ENCODE measurements around the gene TRIM63. TPM values are rescaled to one million over a fixed set of nuclear protein-coding genes. Genes with fewer than 3 reads are reported as not detected.
A peak's percentile ranks its signal among the peaks of the same experiment; 100 is the strongest.
"Not testable (repeated sequence)": the region's sequence is repeated elsewhere in the genome, so short reads cannot be mapped to it uniquely, and the experiment has no call there.

TRIM63 gene
- polyA plus RNA-seq: under 1 TPM in 1 of 3 donors, not detected in 2; 0.14 TPM

DNA sequence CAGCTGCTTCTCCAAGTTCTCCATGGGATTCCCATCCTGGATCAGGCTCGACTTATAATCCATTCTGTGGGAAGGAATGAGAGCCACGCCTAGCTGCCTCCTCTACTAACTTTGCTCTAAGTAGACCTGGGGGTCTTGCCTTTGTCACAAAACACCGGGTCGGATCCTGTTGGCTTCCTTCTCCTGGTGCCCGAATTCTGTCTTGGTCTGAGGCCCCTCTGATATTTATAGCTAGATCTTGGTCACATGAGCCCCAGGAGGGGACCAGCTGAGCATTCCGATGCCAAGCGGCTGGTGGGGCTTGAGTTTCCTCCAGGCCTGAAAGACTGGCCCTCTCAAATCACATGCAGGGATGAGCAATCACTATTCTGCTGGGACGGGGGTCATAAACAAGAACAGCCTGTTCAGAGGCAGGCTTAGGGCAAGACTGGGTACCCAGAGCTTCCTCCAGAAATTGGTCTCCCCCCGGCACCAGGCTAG, at the start of gene TRIM63:
TSS of gene TRIM63 (minus strand) at position 199 of the 480 bp plus-strand sequence. CDS start at position 63, 136 bp downstream.
- Mint-ChIP-seq H3K27me3 (ENCODE audit: low read depth in 3 of 3) (peaks cover 0 to 24% (median 7%) of the 10 kb centered on the region in 3 donors), H3K4me1 (no peaks in the 10 kb centered on the region), H3K4me3 (no peak within 1 kb of the TSS), H3K27ac (no peak within 1 kb of the TSS), H3K9me3 (no peaks in the 10 kb centered on the region), H3K36me3 (no peaks in the 10 kb centered on the region)
- no peak for DNase-seq

DNA sequence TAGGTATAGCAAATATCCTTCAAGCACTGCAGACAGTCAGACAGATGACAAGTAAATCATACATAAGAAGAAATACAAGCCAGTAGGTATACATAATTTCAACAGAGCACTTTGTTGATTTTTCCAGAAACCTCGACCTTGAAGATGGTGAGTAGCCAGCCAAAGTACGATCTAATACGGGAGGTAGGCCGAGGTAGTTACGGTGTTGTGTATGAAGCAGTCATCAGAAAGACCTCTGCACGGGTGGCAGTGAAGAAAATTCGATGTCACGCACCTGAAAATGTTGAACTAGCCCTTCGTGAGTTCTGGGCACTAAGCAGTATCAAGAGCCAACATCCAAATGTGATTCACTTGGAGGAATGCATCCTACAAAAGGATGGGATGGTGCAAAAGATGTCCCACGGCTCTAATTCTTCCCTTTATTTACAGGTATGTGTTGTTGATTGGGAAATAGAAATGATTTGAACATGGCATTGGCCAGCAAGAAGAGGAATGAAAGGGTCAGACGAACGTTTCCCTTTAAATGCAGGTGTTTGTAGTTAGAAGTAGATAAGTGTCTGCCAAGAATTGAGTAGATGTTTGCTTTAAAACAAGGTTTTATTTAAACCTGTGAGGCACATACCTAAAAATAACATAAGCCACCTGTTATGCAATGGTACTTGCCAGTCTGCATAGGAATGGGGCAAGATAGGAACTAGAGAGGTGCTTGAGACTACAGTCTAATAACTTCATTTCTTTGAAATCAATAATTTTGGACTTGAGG, 46.9 kb upstream of the TRIM63 start:
- Mint-ChIP-seq H3K4me1 (peaks cover 16 to 23% of the 10 kb centered on the region in 2 donors), H3K4me3 (peak overlapping the region in 2 of 5 donors; percentile 11 to 42), H3K27ac (no peak overlapping the region), H3K27me3 (ENCODE audit: low read depth in 3 of 3) (peaks cover 2 to 13% (median 10%) of the 10 kb centered on the region in 3 donors), H3K9me3 (no peaks in the 10 kb centered on the region), H3K36me3 (peaks cover 15 to 20% (median 16%) of the 10 kb centered on the region in 3 donors)
- no peak for DNase-seq

DNA sequence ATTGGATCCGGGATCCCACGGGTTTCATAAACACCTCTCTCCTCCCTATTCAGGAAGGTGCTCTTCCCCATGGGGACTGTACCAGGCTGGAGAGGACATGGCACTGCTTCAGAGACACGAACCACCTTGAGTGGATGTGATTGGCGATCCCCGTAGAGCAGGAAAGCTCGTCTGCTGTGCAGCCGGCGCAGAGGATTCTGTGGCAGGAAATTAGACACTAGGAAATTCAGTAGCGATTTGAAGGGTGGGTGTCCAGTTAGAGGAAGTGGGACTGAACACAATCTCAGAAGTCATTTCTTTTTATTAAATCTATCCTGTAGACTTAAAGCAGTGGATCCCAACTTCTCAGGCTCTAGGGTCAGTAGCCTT, 45.0 kb upstream of the TRIM63 start:
- Mint-ChIP-seq H3K4me1 (peaks cover 16 to 23% of the 10 kb centered on the region in 2 donors), H3K27me3 (ENCODE audit: low read depth in 3 of 3) (peaks cover 2 to 15% (median 13%) of the 10 kb centered on the region in 3 donors), H3K36me3 (peaks cover 2 to 11% (median 8%) of the 10 kb centered on the region in 3 donors), H3K9me3 (no peaks in the 10 kb centered on the region), H3K4me3 (peak overlapping the region; percentile 86 to 93 (median 90)), H3K27ac (peak overlapping the region; percentile 72 to 91 (median 86))
- DNase-seq: no peak

DNA sequence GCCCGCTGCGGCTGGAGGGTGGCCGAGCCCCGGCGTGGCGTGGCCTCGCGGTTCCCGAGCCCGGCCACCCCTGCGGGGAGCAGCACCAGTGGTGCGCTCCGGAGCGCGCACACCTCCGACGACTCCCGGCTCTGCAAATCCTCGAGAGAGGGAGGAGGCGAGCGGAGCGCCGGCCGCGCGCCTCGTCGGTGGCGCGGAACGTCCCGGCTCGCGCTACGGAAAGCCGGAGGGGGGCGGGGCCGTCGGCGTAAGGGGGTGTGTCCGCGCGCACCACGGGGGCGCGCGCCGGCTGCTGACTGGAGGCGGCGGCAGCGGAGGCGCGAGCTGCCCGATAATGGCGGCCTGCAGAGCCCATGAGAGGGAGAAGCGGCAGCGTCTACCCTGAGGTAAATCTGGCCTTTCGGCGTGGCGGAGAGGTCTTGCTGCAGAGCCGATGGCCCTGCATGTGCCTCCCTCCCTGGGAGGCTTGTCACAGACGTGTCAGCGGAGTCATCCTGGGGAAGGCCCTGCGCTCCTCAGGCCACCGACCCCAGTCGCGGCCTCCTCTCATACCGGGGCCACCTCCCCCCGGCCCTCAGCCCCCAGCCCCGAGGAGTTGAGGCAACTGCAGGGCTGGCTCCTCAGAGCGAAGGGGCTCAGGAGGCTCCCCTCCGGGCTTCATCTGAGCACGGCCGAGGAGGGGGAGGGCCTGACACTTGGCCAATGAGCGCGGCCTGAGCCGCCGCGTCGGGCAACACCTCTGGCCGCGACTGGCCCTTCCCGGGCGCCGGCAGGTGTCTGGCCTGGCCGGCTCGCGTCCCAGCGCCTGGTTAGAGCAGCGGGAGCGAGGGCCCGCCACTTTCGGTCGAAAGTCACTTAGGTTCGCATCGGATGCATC, 44.3 kb upstream of the TRIM63 start, which contains the start of gene PDIK1L:
TSS of gene PDIK1L (plus strand) at position 295 of the 877 bp plus-strand sequence. CDS start 2,485 bp downstream, outside the sequence.
- peak within 1 kb of the TSS; percentile 84 to 94 (median 90) for H3K27ac Mint-ChIP-seq
- peak; percentile 90 to 93 (median 92) for DNase-seq
- H3K4me3 Mint-ChIP-seq: peak within 1 kb of the TSS; percentile 92 to 94 (median 93)

DNA sequence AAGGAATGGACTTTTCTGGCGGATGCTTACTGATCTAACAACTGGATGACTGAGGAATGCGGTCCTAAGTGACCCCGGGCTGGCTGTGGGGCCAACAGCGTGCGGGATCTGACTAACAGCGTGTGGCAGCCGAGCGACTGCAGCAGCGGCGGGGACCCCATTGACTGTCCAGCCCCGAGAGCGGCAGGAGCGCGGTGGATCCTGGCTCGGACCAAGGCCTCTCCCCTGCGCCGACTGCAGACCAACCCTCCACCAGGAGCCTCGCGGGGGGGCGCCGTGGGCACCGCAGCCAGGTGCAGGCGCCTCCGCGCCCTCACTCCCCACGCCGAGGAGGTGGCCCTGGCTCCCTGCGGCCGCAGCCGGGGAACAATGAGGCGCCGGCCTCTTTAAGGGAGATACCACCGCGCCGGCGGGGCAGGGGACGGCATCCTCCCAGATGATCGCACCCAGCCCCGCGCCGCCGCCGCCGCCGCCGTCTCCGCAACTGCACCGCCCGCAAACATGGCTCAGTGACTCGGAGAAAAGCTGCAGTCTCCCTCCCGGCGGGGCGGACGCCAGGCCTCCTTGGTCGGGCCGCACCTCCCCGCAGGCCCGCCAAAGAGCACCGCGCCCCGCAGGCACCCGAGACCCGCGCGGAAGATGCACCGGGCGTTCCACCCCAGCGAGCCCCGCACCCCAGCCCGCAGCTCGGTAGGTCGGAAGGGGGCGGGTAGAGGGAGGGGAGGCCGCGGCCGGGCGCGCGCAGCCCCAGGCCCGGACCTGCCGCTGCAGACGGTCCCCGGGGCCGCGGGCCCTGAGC, 43.5 kb upstream of the TRIM63 start:
- DNase-seq: peak; percentile 73 to 75 (median 74)
- Mint-ChIP-seq H3K36me3 (peaks cover 0 to 9% (median 5%) of the 10 kb centered on the region in 3 donors), H3K27me3 (ENCODE audit: low read depth in 3 of 3) (peaks cover 2 to 15% (median 13%) of the 10 kb centered on the region in 3 donors), H3K9me3 (no peaks in the 10 kb centered on the region), H3K27ac (peak overlapping the region; percentile 72 to 93 (median 84)), H3K4me3 (peak overlapping the region; percentile 87 to 93 (median 90)), H3K4me1 (peaks cover 16 to 23% of the 10 kb centered on the region in 2 donors)

More for the DNA sequence above, 44.3 kb upstream of the TRIM63 start, which contains the start of gene PDIK1L:
- H3K9me3 Mint-ChIP-seq: no peaks in the 10 kb centered on the region
- peaks cover 0 to 9% (median 5%) of the 10 kb centered on the region in 3 donors for H3K36me3 Mint-ChIP-seq
- H3K4me1 Mint-ChIP-seq: peaks cover 16 to 23% of the 10 kb centered on the region in 2 donors
- H3K27me3 Mint-ChIP-seq (ENCODE audit: low read depth in 3 of 3): peaks cover 2 to 15% (median 13%) of the 10 kb centered on the region in 3 donors

DNA sequence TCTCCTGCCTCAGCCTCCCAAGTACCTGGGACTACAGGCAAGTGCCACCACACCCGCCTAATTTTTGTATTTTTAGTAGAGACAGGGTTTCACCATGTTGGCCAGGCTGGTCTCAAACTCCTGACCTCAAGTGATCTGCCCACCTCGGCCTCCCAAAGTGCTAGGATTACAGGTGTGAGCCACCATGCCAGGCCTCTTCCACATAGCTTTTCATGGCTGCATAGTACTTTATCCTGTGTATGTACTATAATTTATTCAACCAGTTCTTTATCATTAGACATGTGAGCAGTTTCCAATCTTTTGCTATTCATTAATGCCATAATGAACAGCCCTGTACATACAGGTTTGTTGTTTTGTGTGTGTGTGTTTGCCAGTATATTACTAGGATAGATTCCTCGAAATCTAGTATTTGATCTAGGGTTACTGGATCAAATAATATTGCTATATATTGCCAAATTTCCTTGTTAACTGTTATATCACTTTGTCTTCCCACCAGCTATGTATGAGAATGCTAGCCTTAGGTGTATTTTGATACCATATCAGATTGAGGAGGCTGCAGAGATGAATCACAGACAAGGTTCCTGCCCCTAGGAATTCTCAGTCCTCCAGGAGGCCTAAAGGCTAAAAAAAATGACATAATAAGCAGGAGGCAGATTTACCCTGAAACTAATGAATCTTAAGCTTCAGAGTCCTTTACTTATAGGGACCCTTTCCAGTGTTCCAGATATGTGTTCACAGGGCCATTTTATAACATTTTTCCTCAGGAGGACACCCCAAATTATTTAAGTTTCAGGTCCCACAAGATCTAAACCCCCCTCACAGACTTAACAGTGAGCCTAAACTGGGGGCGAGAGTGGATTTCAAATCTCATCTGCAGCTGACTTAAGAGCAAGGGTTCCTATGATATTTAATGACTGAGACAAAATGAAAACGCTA, 42.1 kb upstream of the TRIM63 start:
- Mint-ChIP-seq H3K4me3 (peak overlapping the region; percentile 87 to 93 (median 90)), H3K9me3 (no peaks in the 10 kb centered on the region)

DNA sequence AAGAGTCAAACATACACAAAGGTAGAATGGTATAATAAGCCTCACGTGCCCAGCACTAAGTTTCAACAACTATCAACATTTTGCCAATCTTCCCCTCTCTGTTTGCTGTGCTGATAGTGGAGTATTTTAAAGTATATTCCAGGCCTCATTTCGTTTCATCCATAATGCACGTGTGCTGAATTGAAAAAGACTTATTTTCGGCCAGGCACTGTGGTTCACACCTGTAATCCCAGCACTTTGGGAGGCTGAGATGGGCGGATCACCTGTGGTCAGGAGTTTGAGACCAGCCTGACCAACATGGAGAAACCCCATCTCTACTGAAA, 37.8 kb upstream of the TRIM63 start:
- H3K4me1 Mint-ChIP-seq; H3K27me3 Mint-ChIP-seq (ENCODE audit: low read depth in 3 of 3); H3K27ac Mint-ChIP-seq; DNase-seq; H3K36me3 Mint-ChIP-seq; H3K4me3 Mint-ChIP-seq; H3K9me3 Mint-ChIP-seq: not testable (repeated sequence)

More for the DNA sequence above, 42.1 kb upstream of the TRIM63 start:
- Mint-ChIP-seq H3K4me1 (peaks cover 16 to 23% of the 10 kb centered on the region in 2 donors), H3K27me3 (ENCODE audit: low read depth in 3 of 3) (peaks cover 2 to 20% (median 13%) of the 10 kb centered on the region in 3 donors), H3K27ac (peak overlapping the region in 5 of 6 donors; percentile 28 to 93 (median 85)), H3K36me3 (peaks cover 0 to 4% (median 3%) of the 10 kb centered on the region in 3 donors)
- no peak for DNase-seq

DNA sequence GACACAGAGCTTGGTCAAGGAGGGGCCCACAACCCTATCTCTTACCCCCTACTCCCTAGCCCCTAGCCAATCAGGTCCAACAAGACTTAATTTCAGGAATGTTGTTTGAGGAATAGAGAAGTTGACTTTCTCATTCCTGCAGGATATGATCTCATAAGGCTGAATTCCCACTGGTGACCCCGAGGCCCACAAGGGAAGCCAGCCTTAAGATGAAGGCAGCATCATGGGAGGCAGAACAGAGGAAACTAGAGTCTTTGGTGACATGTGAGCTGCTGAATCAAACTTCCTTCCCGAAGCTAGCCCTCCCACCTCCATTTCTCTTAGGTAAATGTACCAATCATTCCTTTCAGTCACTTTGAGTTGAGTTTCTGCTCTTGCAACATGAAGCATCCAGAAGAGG, 35.1 kb upstream of the TRIM63 start:
- Mint-ChIP-seq H3K9me3 (no peaks in the 10 kb centered on the region), H3K27ac (no peak overlapping the region), H3K27me3 (ENCODE audit: low read depth in 3 of 3) (peaks cover 0 to 9% (median 6%) of the 10 kb centered on the region in 3 donors), H3K4me3 (no peak overlapping the region), H3K36me3 (no peaks in the 10 kb centered on the region), H3K4me1 (no peaks in the 10 kb centered on the region)
- no peak for DNase-seq

DNA sequence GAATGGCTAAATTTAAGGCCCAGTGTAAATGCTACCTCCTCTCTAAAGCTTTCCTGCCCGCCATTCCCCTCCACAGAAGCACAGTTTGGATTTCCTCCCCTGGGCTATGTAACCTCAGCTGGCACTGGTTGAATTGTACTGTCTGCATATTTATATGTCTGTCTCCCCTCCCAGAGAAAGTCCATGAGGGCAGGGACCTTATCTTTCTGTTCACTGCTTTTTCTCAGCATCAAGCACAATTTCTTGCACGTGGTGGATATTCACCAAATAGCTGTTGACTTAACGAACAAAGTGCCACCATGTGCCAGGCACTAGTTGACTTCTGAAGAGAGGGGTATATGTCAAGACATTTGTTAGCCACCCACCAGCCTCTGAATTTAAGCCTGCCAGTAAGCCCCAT, 34.7 kb upstream of the TRIM63 start:
- no peaks in the 10 kb centered on the region for H3K4me1 Mint-ChIP-seq
- H3K36me3 Mint-ChIP-seq: no peaks in the 10 kb centered on the region
- no peaks in the 10 kb centered on the region for H3K9me3 Mint-ChIP-seq
- no peak overlapping the region for H3K4me3 Mint-ChIP-seq
- no peak for DNase-seq
- no peak overlapping the region for H3K27ac Mint-ChIP-seq
- H3K27me3 Mint-ChIP-seq (ENCODE audit: low read depth in 3 of 3): peaks cover 0 to 9% (median 6%) of the 10 kb centered on the region in 3 donors

DNA sequence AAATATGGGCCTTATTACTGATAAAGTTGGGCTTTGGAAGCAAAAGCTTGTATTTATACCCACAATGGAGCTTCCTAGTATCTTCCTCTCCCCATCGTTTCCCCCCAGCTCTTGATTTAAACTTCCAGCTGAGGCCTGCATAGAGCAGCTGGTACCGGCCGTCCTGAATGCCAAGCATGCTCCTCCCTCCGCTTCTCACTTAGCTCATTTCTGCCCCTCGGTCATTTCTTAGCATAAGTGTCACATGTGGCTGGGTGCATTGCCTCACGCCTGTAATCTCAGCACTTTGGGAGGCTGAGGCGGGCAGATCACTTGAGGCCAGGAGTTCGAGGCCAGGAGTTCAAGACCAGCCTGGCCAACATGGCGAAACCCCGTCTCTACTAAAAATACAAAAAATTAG, 32.8 kb upstream of the TRIM63 start:
- not testable (repeated sequence) for DNase-seq; H3K27ac Mint-ChIP-seq; H3K36me3 Mint-ChIP-seq; H3K27me3 Mint-ChIP-seq (ENCODE audit: low read depth in 3 of 3); H3K4me1 Mint-ChIP-seq; H3K4me3 Mint-ChIP-seq; H3K9me3 Mint-ChIP-seq

DNA sequence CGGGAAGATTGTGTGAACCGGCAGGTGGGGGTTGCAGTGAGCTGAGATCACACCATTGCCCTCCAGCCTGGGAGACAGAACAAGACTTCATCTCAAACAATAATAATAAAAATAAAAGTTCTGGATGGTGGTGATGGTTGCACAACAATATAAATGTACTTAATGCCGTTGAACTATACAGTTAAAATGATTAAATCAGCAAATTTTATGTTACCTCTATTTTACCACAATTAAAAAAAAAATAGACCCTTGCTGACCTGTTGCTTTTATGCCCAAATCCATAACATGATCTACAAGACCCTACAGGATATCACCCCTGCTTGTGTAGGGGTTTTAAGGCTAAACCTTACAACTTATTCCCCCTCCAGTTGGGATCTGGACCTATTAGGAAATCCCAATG, 32.4 kb upstream of the TRIM63 start:
- H3K9me3 Mint-ChIP-seq: no peaks in the 10 kb centered on the region
- no peak overlapping the region for H3K4me3 Mint-ChIP-seq
- DNase-seq: no peak
- no peaks in the 10 kb centered on the region for H3K4me1 Mint-ChIP-seq
- H3K27me3 Mint-ChIP-seq (ENCODE audit: low read depth in 3 of 3): peaks cover 0 to 9% (median 3%) of the 10 kb centered on the region in 3 donors
- no peaks in the 10 kb centered on the region for H3K36me3 Mint-ChIP-seq
- H3K27ac Mint-ChIP-seq: no peak overlapping the region

DNA sequence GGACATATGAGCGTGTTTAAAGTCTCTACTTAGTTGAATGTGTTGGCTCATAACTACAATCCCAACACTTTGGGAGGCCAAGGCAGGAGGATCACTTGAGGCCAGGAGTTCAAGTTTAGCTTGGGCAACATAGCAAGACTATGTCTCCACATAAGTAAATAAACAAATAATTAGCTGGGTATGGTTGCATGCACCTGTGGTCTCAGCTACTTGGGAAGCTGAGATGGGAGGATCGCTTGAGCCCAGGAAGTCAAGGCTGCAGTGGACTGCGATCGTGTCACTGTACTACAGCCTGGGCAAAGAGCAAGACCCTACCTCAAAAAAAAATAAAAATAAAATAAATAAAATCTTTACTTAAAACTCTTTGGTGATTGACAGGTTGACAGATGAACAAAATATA, 31.2 kb upstream of the TRIM63 start:
- Mint-ChIP-seq H3K4me1 (no peaks in the 10 kb centered on the region), H3K4me3 (no peak overlapping the region), H3K36me3 (no peaks in the 10 kb centered on the region), H3K27ac (no peak overlapping the region), H3K9me3 (no peaks in the 10 kb centered on the region), H3K27me3 (ENCODE audit: low read depth in 3 of 3) (peaks cover 2 to 13% (median 2%) of the 10 kb centered on the region in 3 donors)
- DNase-seq: no peak
